Tibial artery (tissue), 4 donors: Measurements from ENCODE around the gene EXT2.

ENCODE experiments used
- DNase-seq, 2 donors: peaks; one replicate each; pipeline ENCODE4 v3.0.0-alpha.2; 2019
- H3K27ac ChIP-seq, 2 donors: fragments of 200-600 bp; sonication (generic) in 1 of 2; 1 replicate in 1 of 2; 2 replicates in 1 of 2; pipeline ENCODE4 v1.5.1; 2018 to 2019; ENCODE audit warnings: mild to moderate bottlenecking in 1 of 2
- H3K27me3 ChIP-seq, 2 donors: fragments of 200-600 bp; sonication (generic) in 1 of 2; one replicate each; pipeline versions ENCODE4 v1.5.1 to v1.6.0; 2016 to 2019
- H3K36me3 ChIP-seq, 3 donors: fragments of 200-600 bp; sonication (generic) in 2 of 3; one replicate each; pipeline ENCODE4 v1.5.1; 2016 to 2019; ENCODE audit warnings: mild to moderate bottlenecking in 2 of 3
- H3K4me1 ChIP-seq, 4 donors: fragments of 200-600 bp; sonication (generic) in 2 of 4; 1 replicate in 3 of 4; 2 replicates in 1 of 4; pipeline ENCODE4 v1.5.1; 2016 to 2019
- H3K4me3 ChIP-seq, 2 donors: fragments of 200-600 bp; sonication (generic) in 1 of 2; 1 replicate in 1 of 2; 2 replicates in 1 of 2; pipeline ENCODE4 v1.5.1; 2018 to 2019; ENCODE audit warnings: mild to moderate bottlenecking in 2 of 2
- H3K9me3 ChIP-seq, 3 donors: fragments of 200-600 bp; sonication (generic) in 1 of 3; one replicate each; pipeline ENCODE4 v1.5.1; 2016 to 2019
- intact Hi-C: fragments of 100-400 bp; cut with DNase I; formaldehyde crosslinking; loops from one replicate; pipeline ENCODE4 v1.15.0; 2023; ENCODE audit warnings: low total_unique reads
- TF ChIP-seq, protein P1 (sequence below), 2 experiments: fragments of 200-600 bp in 1 of 2; fragments of 450-650 bp in 1 of 2; IDR thresholded peaks; one replicate each; pipeline ENCODE4 v1.5.1; 2017 to 2019; ENCODE audit warnings: antibody characterized with exemption in 2 of 2, mild to moderate bottlenecking in 1 of 2, moderate library complexity in 1 of 2

Gene EXT2

DNA sequence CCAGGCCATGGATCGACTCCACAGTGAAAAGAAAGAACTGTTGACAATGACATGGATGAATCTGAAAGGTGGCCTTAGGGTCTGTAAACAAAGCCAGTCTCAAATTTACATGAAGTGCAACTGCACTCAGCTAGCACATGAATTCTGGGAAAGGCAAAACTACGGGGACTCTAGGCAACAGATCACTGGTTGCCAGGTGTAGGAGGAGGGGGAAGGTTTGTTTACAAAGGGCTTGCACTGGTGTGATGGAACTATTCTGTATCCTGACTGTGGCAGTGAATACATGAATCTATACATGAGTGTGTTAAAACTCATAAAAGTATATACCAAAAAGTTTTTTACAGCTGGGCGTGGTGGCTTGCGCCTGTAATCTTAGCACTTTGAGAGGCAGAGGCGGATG, 187.1 kb downstream of the EXT2 start:
- TF ChIP-seq, protein P1, sequence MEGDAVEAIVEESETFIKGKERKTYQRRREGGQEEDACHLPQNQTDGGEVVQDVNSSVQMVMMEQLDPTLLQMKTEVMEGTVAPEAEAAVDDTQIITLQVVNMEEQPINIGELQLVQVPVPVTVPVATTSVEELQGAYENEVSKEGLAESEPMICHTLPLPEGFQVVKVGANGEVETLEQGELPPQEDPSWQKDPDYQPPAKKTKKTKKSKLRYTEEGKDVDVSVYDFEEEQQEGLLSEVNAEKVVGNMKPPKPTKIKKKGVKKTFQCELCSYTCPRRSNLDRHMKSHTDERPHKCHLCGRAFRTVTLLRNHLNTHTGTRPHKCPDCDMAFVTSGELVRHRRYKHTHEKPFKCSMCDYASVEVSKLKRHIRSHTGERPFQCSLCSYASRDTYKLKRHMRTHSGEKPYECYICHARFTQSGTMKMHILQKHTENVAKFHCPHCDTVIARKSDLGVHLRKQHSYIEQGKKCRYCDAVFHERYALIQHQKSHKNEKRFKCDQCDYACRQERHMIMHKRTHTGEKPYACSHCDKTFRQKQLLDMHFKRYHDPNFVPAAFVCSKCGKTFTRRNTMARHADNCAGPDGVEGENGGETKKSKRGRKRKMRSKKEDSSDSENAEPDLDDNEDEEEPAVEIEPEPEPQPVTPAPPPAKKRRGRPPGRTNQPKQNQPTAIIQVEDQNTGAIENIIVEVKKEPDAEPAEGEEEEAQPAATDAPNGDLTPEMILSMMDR (IDR thresholded peaks at IDR 0.05): no peak
- Histone ChIP-seq H3K27me3 (no peaks in the 10 kb centered on the region), H3K27ac (no peak overlapping the region), H3K4me3 (no peak overlapping the region), H3K36me3 (no peaks in the 10 kb centered on the region), H3K9me3 (no peaks in the 10 kb centered on the region), H3K4me1 (peaks cover 0 to 3% (median 0%) of the 10 kb centered on the region in 4 donors)
- no peak for DNase-seq
- intact Hi-C loops: no loop called here

DNA sequence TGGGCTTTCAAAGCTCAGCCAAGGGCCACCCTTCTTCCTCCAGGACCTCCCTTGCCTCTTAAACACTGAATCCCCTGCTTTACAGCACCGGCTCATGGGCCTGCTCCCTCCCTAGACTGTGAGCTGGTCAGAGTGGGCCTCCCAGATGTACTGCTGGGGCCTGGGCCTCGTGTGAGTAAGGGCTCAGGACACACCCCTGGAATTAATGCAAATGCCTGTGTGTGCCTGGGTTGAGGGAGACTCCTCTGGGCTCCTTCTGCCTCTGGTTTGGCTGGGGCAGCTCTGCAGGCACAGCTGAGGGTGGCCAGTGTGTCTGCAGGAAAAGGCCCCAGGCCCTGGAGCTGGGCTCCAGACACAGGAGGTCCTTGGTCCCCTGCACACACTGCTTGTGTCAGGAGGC, 190.3 kb downstream of the EXT2 start:
- H3K9me3 ChIP-seq: no peaks in the 10 kb centered on the region
- intact Hi-C loops: loop anchor here (2.0 kb wide), 1 partner anchor 251 kb away; no protein-coding TSS in a partner anchor
- DNase-seq: no peak
- no peaks in the 10 kb centered on the region for H3K27me3 ChIP-seq
- H3K27ac ChIP-seq: no peak overlapping the region
- TF ChIP-seq, protein P1 (IDR thresholded peaks at IDR 0.05): no peak
- peaks cover 0 to 11% (median 0%) of the 10 kb centered on the region in 4 donors for H3K4me1 ChIP-seq
- no peak overlapping the region for H3K4me3 ChIP-seq
- no peaks in the 10 kb centered on the region for H3K36me3 ChIP-seq

DNA sequence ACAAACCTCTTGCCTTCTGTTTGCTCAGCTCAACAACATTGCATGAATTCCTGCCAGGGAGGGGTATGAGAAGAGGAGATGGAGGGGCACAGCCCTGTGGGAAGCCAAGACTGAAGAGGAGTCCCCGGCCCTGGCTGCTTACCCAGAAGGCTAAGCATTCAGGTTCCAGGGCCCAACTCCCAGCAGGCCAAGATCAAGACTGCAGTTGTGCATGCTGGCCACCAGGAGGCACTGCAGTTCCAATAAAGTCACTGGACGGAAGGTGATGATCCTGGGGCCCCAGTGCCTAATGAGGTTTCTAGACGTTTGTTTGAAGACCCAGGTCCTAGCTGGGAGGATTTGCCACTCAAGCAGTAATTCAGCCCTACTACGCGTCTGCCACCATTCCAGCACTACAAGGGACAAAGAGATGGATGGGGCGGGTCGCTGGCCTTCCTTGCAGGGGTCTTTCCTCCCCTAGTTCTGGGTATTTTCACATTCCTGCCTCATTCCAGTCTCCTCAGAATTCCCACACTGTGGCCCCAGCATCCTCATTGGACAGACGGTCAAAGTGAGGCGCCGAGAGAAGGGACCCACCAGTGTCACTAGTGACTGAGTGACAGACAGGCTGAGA, 190.9 kb downstream of the EXT2 start:
- intact Hi-C loops: loop anchor here (2.0 kb wide), 1 partner anchor 250 kb away; no protein-coding TSS in a partner anchor
- Histone ChIP-seq H3K4me3 (no peak overlapping the region), H3K9me3 (no peaks in the 10 kb centered on the region), H3K36me3 (no peaks in the 10 kb centered on the region), H3K27ac (no peak overlapping the region), H3K27me3 (no peaks in the 10 kb centered on the region), H3K4me1 (peaks cover 0 to 11% (median 0%) of the 10 kb centered on the region in 4 donors)
- DNase-seq: no peak
- TF ChIP-seq, protein P1 (IDR thresholded peaks at IDR 0.05): peak; percentile 89

DNA sequence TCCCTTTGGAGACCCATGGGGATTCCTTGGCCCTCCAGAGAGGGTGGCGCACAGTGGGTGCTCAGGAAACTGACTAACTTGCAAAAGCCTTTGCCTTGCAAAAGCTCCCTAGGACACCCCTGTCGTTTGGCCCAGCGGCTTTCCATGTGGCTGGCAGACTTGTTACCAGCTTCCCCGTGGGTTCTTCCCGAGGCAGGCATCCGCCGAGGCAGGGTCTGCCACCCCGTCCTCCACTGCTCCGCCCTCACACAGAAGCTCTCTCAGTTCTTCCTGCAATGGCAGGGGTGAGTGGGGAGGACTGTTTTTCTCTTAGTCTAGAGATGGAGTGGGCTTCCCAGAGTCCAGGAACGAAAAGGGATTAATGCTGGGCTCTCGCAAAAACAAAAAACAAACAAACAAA, 191.4 kb downstream of the EXT2 start:
- no peak overlapping the region for H3K4me3 ChIP-seq
- TF ChIP-seq, protein P1 (IDR thresholded peaks at IDR 0.05): no peak
- H3K27me3 ChIP-seq: no peaks in the 10 kb centered on the region
- no peaks in the 10 kb centered on the region for H3K9me3 ChIP-seq
- no peak for DNase-seq
- no peak overlapping the region for H3K27ac ChIP-seq
- intact Hi-C loops: loop anchor here (2.0 kb wide), 1 partner anchor 250 kb away; no protein-coding TSS in a partner anchor
- H3K4me1 ChIP-seq: peaks cover 0 to 11% (median 0%) of the 10 kb centered on the region in 4 donors
- no peaks in the 10 kb centered on the region for H3K36me3 ChIP-seq

DNA sequence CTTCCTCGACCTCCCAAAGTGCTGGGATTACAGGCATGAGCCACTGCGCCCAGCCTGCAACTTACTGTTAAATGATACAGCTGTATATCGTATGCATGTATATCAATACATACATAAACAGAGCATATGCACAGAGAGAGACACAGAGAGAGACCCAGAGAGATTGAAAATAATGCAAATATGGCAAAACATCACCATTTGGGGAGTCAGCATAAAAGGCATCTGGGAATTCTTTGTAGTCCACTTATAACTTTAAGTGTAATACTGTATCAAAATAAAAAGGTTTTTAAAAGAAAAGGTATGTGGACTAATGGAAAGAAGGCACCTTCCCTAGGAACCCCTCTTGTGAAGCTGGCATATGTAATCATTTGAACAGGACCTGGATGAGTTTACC, 192.7 kb downstream of the EXT2 start:
- Histone ChIP-seq H3K4me1 (peaks cover 0 to 11% (median 0%) of the 10 kb centered on the region in 4 donors), H3K27me3 (no peaks in the 10 kb centered on the region), H3K27ac (no peak overlapping the region), H3K36me3 (no peaks in the 10 kb centered on the region), H3K4me3 (no peak overlapping the region), H3K9me3 (no peaks in the 10 kb centered on the region)
- intact Hi-C loops: no loop called here
- DNase-seq: no peak
- TF ChIP-seq, protein P1 (IDR thresholded peaks at IDR 0.05): no peak
